ENCODE measurements around the gene TMEM52.
"Not testable (repeated sequence)": the region's sequence is repeated elsewhere in the genome, so short reads cannot be mapped to it uniquely, and the experiment has no call there.

The TMEM52 gene

DNA sequence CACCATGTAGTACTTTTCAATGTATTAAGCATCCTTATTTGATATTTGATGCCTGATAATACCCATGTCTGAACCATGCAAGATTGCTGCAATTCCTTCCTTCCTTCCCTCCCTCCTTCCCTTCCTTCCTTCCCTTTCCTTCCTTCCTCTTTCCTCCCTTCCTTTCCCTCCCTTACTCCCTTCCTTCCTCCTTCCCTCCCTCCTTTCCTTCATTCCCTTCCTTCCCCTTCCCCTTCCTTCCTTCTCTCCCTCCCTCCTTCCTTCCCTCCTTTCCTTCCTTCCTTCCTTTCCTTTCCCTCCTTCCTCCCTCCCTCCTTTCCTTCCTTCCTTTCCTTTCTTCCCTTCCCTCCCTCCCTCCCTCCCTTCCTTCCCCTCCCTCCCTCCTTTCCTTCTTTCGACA, 29.7 kb upstream of the TMEM52 start:
- no peak for DNase-seq (ENCODE audit: low read depth)
- H3K4me3 ChIP-seq (ENCODE audit: low read depth, low read length), result no peak overlapping the region

DNA sequence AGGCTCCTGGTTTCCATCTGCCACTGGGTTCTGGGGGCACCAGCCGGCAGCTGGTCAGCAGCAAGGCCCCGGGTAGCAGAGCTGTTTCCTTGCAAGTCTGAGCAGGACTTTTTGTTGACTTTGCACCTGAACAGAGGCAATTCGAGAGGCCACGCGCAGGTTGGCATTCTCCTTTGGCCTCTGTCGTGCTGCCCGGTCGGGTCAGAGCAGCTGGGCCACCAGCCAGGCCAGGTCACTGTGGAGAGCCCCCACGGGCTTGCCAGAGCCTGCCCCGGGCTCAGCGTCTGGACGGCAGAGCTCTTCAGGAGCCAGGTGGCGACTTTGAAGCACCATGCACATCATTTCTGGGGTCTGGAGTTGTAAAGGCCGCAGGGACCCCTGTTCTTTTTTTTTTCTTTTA, 28.4 kb upstream of the TMEM52 start:
- DNase-seq (ENCODE audit: low read depth), result no peak
- H3K4me3 ChIP-seq (ENCODE audit: low read depth, low read length), result no peak overlapping the region

DNA sequence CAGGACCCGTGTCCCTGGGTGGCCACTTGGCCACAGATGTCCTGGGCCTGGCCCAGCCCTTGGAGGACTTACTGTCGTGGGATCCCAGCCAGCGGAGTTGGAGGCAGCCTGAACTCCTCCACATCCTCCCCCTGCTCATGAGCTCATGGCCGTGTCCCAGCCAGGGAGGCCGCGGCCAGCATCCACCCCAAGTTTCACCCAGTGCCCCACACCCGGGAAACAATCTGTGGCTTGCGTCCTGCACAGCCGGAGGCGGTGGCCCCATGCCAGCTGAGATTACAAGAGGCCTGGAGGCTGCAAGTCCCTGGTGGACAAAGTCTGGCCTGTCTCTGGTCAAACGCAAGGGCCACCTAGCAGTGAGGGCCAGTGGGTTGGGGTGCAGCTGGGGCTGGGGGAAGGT, 27.5 kb upstream of the TMEM52 start:
- no peak for DNase-seq (ENCODE audit: low read depth)
- H3K4me3 ChIP-seq (ENCODE audit: low read depth, low read length), result no peak overlapping the region

DNA sequence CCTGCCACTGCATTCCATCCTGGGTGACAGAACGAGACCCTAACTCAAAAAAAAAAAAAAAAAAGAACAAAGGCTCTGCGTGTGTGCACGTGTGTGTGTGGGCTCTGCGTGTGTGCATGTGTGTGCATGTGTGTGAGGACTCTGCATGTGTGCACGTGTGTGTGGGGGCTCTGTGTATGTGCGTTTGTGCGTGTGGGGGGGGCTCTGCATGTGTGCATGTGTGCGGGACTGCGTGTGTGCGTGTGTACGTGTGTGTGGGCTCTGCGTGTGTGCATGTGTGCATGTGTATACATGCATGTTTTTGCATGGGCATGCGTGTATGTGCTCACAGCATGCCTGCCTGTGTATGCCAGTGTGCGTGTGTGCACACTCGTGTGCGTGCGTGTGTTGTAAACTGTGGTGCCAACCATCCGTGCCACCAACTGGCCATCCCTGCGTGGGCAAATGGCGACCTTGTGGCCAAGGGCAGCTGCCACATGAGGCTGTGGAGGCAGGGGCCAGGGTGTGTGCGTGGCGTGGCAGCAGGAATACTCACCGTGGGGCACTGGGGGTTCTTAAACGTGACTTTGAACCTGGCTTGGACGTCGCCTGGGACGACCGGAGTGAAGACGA, 26.8 kb upstream of the TMEM52 start:
- H3K4me3 ChIP-seq (ENCODE audit: low read depth, low read length), result no peak overlapping the region
- no peak for DNase-seq (ENCODE audit: low read depth)

DNA sequence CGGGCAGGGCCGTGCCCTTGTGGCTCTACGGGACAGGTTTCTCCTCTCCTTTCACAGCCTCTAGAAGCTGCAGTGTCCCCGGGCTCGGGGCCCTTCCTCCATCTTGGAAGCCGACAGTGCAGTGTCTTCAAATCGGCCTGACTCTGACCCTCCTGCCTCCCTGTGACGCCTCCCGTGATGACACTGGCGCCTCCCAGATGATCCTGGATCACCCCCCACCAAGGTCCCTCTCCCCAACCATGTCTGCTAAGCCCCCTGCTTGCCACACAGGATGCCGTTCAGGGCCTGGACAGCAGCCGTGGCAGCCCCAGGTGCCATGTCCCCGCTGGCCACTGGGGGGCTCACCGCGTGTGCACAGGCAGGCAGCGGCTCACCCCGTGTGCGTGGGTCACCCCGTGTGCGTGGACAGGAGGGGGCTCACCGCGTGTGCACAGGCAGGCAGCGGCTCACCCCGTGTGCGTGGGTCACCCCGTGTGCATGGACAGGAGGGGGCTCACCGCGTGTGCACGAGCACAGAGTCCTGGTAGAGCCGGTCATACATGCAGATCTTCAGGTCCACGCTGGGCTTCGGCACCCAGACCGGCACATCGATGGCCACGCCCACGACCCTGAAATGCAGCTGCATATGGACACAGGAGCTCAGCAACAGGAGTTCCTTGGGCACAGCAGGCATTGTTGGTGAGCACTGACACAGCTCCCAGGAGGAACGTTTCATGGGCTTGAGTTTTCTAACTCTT, 24.9 kb upstream of the TMEM52 start:
- no peak overlapping the region for H3K4me3 ChIP-seq (ENCODE audit: low read depth, low read length)
- DNase-seq (ENCODE audit: low read depth), result no peak

DNA sequence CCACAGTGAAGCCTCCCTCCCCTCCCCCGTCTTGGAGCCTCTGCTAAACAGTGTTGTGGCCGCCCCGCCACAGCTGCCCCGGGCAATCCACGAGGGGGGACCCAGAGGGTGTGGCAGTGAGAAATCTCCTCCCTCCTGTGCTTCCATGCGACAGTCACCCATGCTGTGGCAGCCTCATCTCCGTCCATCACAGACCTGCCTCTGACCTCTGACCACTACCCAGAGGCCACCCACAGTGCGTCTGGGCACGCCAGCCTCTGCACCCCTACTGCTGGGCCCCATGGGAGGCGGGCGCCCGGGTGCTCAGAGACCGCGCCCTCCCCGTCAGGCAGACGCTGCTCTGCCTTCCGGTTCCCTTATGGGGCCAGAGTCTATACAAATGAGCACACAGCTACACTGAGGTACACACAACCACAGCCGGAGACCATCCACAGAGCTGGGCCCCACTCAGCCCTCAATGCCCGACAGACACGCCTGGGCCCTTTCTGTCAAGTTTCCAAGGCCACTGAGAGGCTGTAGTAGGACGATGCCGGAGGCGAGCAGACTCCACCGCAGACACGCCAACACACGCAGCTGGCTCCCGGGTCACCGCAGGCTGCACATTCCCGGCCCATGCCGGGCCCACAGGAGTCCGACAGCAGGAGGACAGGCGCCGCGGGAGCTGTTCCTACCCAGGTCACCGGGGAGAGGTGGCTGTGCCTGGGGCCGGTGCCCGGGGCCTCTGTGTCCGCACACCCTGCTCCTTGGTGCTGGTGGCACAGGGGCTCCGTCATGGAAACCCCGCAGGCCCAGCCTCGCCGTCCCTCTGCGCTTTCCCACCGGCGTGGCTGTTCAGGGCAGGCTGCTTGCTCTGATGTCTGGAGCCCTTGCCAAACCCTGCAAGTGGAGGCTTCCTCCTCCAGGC, 23.9 kb upstream of the TMEM52 start:
- DNase-seq (ENCODE audit: low read depth), result no peak
- H3K4me3 ChIP-seq (ENCODE audit: low read depth, low read length), result no peak overlapping the region

DNA sequence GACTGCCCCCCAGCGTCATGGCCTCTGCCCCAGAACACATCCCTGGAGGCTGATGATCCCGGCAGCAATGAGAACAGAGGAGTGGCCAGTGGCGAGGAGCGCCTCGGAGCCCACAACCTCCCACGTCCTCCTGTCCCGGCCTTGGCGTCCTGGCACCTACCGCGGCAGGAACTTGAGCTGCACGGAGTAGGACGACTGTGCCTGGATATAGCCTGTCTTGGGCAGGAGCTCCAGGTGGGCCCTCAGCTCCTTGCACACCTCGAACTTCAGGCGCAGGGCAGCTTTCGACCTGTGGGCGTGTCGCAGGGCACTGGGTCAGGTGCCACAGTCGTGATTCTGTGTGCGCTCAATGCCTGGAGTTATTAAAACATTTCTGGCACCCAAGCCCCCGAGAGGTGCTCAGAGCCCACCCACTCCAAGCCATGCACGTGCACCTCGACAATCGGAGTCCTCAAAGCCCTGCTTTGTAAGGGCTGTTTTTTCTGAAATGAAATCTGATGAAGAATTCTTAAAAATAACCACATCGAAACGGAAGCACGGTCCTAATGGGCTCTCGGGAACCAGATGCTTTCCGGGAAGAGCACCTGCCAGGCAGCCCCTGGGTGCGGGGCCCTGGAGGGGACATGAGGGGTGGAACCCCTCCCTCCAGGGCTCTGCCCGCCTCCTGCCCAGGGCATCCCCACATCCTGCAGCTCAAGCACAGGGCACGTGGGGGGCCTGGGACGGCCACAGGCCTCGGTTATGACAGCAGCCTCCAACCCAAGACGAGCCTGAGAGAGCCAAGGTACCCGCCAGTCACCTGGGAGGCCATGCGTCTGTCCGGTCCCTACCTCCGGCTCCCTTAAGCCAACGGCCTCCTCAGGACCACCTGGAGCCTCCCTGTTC, 23.0 kb upstream of the TMEM52 start:
- no peak overlapping the region for H3K4me3 ChIP-seq (ENCODE audit: low read depth, low read length)
- no peak for DNase-seq (ENCODE audit: low read depth)

DNA sequence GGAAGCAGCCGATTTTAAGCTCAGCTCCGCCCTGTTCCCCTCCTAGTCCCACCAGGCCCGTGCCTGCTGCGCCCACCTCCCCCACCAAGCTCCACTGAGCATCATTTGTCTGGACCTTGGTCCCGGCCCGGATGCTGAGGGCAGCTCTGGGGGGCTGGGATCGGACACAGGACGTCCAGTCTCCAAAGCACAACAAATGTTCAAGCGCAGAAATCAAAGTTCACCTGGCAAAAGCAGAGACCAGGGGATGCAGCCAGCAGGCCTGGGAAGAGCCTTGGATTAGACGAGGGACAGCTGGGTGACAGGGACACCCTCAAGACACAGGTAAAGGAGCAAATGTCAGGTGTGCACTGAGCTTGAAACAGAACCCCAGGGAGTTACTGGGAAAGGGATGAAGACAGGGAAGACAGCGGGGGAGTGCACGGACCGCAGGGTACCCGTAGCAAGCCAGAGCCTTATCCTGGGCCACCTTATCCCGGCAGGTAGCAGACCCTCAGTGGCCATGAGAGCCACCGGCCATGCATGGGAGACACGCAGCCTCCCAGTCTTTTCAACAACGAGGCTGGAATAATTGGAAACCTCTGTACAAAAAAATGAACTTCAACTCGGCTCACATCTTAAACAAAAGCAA, 22.2 kb upstream of the TMEM52 start:
- no peak overlapping the region for H3K4me3 ChIP-seq (ENCODE audit: low read depth, low read length)
- no peak for DNase-seq (ENCODE audit: low read depth)

DNA sequence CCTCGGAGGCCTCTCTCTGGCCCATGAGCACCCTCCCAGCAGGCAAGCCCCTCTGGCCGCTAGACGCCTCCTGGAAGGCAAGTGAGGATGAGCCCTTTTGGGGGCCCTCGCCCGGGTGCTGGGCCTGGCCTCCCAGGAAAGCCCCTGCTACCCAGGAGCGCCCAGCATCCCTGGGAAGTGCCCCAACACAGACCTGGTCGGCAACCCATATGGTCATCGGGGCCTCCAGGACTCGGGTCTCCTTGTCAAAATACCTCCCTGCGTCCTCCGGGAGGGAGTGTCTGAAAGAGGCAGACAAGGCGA, 21.0 kb upstream of the TMEM52 start:
- no peak for DNase-seq (ENCODE audit: low read depth)
- H3K4me3 ChIP-seq (ENCODE audit: low read depth, low read length), result no peak overlapping the region

DNA sequence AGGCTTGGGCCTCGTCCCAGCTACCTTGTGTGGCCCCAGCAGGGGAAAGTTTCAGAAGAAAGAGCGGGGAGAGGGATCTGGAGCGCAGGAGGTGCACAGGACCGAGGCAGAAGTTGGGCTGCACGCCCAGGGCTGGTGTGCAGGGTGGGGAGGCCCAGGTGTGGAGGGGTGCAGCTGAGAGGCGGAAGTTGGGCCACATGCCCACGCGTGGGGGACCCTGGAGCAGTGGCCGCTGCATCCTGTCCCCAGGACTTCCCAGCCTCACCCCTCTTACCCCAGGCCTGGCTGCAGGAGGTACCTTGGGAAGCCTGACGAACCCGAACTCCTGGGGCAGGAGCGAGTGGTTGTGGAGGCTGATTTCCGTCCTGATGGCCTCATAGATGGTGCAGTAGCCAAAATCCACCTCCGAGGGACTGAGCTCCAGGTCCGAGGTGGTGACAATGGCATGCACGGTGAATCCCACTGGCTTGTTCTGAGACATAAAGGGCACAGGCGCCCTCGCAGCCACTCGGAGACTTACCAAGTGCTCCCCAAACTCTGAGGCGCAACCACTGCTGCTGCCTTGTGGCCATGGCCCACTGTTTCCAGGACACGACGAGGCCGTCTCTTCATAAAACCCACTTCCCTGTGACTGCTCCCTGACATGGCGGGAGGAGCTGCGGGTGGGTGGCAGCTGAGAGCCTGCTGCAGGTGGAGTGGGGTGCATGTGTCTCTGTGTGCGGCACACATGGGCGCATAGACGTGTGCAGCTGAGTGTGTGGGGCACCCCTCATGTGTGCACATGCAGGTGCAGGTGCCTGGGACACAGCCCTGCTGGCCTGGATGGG, 20.4 kb upstream of the TMEM52 start:
- no peak overlapping the region for H3K4me3 ChIP-seq (ENCODE audit: low read depth, low read length)

DNA sequence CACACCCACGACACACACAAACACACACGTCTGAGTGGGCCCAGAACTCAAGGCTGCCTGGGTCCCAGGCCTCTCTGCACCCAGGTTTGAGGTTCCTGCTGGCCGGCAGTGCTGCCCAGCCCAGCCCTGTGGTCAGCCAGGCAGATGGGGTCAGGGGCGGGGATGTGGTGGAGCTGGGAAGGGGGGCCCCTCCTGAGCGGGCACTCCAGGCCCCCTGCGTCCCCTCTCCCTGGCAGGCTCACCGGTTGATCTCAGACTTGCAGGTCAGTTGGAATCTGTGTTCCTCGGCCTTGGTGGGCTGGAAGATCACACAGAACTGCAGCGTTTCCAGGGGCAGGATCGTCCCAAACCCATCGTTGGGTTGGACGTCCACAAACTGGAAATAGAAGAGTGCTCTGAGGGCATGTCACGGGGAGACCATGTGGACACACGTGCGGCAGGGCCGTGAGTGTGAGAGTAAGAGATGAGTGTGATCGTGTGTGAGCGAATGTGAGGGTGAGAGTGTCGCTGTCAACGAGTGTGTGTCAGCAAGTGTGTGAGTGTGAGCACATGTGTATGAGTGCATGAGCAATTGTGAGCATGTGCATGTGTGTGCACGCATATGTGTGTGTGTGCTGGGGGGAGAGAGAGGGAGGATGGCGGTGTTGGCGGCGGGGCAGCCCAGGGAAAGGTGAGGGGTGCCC, 19.7 kb upstream of the TMEM52 start:
- DNase-seq (ENCODE audit: low read depth), result no peak

More for the DNA sequence above, 20.4 kb upstream of the TMEM52 start:
- DNase-seq (ENCODE audit: low read depth), result no peak

DNA sequence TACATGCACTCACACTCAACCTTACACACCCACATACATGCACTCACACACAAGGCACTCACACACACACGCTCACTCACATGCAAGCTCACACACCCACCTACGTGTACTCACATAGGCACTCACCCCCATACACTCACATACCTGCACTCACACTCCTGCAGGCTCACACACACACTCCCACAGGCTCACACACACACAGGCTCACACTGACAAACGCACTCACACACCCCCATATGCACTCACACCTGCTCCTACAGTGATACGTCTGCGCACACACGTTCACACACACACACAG, 19.1 kb upstream of the TMEM52 start:
- H3K4me3 ChIP-seq (ENCODE audit: low read depth, low read length), result no peak overlapping the region
- DNase-seq (ENCODE audit: low read depth), result no peak

More for the DNA sequence above, 19.7 kb upstream of the TMEM52 start:
- H3K4me3 ChIP-seq (ENCODE audit: low read depth, low read length), result no peak overlapping the region

DNA sequence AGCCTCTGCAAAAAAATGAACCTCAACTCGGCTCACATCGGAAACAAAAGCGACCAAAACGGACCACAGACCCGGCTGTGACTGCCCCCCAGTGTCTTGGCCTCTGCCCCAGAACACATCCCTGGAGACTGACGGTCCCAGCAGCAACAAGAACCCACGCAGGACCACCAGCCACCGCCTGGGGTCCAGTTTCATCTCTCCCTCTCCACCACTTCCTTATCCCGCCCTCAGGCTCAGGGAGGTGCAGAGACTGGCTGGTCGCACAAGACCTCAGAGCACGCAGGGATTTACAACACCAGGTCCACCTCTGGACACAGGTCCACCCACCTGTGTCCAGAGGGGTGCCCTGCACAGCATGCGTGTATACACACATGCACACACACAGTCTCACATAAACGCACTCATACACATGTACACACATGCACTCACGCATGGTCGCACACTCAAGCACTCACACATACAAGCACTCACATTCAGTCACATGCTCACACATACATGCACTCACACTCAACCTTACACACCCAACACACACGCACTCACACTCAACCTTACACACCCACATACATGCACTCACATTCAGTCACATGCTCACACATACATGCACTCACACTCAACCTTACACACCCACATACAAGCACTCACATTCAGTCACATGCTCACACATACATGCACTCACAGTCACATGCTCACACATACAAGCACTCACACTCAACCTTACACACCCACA, 18.6 kb upstream of the TMEM52 start:
- no peak for DNase-seq (ENCODE audit: low read depth)
- no peak overlapping the region for H3K4me3 ChIP-seq (ENCODE audit: low read depth, low read length)

DNA sequence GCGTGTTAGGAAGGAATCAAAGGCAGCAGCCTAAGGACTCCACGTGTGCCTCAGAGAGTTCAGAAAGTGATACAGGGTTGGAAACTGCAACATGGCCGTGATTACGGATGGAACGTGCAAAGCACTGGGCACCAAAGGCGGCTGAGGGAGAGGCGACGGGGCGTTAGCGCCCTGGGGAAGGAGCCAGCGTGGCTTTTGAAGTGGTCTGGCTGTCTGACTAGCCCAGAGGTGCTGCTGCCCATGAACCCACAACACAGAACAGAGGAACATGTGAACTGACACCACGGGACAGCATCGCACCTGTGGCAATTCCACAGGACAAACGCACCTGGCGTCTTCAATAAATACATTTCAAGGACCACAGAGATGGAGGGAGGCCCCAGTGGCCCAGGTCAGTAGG, 18.0 kb upstream of the TMEM52 start:
- no peak for DNase-seq (ENCODE audit: low read depth)
- no peak overlapping the region for H3K4me3 ChIP-seq (ENCODE audit: low read depth, low read length)

DNA sequence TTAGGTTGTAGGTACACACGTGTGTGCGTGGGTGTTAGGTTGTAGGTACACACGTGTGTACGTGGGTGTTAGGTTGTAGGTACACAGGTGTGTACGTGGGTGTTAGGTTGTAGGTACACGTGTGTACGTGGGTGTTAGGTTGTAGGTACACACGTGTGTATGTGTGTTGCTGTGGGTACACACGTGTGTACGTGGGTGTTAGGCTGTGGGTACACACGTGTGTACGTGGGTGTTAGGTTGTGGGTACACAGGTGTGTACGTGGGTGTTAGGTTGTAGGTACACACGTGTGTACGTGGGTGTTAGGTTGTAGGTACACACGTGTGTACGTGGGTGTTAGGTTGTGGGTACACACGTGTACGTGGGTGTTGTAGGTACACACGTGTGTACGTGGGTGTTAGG, 15.8 kb upstream of the TMEM52 start:
- not testable (repeated sequence) for DNase-seq (ENCODE audit: low read depth); H3K4me3 ChIP-seq (ENCODE audit: low read depth, low read length)

DNA sequence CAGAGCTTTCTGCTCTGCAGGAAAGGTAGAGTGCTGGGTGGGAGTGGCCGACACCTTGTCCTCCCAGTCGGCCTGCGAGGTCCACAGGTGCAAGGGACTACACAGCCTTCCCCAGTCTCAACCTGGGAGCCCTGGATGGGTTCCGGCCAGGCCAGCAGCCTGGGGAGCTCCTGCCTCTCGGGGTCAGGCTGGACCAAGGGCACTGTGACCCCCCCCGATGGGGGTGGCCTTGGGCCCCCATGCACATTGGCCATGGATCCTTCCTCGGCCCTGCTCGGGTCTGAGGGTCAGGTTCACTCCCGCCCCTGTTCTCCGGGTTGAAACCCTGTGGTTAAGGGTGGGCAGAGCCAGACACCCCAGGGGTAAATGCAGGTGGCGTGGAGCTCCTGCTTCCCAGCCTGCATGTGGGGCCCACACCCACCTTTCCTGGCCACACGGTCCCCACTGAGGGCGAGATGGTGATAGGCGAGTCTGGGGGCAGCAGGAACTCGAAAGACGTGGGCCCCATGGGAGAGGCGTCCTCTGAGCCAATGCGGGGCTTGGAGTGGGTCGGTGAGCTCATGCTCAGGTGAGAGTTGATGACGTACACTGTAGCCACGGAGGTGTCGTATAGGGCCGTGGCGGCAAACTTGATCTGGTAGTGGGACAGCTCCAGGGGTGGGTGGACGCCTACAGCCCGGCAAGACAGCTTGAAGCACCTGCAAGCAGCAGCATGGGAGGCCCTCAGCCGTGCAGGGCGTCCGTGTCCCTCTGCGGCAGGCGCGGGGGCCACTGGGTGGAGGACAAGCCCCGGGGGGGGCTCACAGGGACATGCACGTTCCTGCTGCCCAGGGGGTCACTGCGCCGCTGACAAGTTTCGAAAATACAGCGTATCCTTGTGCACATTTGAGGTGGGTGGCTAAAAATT, 10.8 kb upstream of the TMEM52 start:
- H3K4me3 ChIP-seq (ENCODE audit: low read depth, low read length), result no peak overlapping the region
- no peak for DNase-seq (ENCODE audit: low read depth)

Measured in skeletal muscle cell (primary cell).